WI38 (cell line): ENCODE measurements around the gene ANAPC2.

Experiments
- H3K4me3 ChIP-seq: 2 replicates; pipeline ENCODE4 v1.5.1; 2011; ENCODE audit warnings: low read depth, mild to moderate bottlenecking, control low read depth, low read length
- TF ChIP-seq, protein P1 (sequence below): IDR thresholded peaks from 2 replicates; pipeline ENCODE4 v1.5.1; 2012; ENCODE audit warnings: low read depth, mild to moderate bottlenecking, control low read depth, low read length

The ANAPC2 gene

DNA sequence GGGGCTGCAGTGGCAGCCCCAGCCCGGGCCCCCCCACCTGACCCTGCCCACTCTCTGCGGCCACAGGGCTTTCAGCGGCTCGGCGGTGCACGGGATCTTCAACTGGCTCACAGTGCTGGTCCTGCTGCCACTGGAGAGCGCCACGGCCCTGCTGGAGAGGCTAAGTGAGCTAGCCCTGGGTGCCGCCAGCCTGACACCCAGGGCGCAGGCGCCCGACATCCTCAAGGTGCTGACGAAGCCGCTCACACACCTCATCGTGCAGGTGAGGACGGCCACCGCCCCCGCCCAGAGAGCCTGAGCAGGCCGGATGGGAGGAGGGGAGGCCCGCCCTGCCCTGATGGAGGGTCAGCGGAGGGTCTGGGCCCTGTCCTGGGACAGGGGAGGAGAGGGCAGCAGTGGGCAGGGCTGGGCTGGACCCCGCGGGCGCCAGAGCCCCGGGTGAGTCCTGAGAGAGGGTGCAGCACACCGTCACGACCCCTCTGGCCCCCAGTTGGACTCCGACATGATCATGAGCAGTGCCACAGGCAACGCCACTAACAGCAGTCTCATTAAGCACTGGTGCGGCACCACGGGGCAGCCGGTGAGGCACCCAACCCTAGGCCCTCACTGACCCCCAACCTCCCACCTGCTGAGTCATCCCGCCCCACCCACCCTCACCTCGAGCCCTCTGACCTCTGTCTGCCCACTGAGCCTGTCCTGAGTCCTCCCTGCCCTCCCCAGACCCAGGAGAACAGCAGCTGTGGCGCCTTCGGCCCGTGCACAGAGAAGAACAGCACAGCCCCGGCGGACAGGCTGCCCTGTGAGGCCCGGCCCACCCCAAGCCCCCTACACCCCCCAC lies 45.0 kb upstream of the ANAPC2 start:
- TF ChIP-seq, protein P1, sequence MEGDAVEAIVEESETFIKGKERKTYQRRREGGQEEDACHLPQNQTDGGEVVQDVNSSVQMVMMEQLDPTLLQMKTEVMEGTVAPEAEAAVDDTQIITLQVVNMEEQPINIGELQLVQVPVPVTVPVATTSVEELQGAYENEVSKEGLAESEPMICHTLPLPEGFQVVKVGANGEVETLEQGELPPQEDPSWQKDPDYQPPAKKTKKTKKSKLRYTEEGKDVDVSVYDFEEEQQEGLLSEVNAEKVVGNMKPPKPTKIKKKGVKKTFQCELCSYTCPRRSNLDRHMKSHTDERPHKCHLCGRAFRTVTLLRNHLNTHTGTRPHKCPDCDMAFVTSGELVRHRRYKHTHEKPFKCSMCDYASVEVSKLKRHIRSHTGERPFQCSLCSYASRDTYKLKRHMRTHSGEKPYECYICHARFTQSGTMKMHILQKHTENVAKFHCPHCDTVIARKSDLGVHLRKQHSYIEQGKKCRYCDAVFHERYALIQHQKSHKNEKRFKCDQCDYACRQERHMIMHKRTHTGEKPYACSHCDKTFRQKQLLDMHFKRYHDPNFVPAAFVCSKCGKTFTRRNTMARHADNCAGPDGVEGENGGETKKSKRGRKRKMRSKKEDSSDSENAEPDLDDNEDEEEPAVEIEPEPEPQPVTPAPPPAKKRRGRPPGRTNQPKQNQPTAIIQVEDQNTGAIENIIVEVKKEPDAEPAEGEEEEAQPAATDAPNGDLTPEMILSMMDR, result no peak
- no peak overlapping the region for H3K4me3 ChIP-seq

DNA sequence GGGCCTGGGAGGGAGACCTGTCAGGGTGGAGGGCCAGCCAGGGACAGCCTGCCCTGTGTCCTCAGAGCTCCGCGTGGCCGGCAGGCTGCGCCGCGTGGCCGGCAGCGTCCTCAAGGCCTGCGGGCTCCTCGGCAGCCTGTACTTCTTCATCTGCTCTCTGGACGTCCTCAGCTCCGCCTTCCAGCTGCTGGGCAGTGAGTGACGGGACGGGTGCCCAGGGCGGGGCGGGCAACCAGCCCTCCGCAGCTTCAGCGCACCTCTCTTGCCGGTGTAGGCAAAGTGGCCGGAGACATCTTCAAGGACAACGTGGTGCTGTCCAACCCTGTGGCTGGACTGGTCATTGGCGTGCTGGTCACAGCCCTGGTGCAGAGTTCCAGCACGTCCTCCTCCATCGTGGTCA lies 44.1 kb upstream of the ANAPC2 start:
- TF ChIP-seq, protein P1, result no peak
- H3K4me3 ChIP-seq, result no peak overlapping the region

DNA sequence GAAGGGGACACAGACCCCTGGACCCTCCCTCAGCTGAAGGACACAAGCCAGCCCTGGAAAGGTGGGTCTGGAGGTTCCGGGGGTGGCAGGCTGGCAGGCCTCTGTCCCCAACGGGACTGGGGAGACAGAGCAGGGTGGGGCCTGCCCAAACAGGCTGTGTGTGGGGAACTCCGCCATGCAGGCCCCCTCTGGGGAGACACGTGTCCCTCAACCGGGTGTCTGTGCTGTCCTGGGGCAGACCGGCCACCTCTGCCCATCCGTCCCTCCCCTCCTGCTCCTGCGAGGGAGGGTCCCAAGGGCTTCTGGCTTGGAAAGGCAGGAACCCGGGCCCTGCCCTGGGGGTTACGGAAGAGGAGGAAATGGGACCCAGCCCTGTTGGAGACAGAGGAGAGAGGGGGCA lies 43.7 kb upstream of the ANAPC2 start:
- no peak overlapping the region for H3K4me3 ChIP-seq
- TF ChIP-seq, protein P1, result no peak

DNA sequence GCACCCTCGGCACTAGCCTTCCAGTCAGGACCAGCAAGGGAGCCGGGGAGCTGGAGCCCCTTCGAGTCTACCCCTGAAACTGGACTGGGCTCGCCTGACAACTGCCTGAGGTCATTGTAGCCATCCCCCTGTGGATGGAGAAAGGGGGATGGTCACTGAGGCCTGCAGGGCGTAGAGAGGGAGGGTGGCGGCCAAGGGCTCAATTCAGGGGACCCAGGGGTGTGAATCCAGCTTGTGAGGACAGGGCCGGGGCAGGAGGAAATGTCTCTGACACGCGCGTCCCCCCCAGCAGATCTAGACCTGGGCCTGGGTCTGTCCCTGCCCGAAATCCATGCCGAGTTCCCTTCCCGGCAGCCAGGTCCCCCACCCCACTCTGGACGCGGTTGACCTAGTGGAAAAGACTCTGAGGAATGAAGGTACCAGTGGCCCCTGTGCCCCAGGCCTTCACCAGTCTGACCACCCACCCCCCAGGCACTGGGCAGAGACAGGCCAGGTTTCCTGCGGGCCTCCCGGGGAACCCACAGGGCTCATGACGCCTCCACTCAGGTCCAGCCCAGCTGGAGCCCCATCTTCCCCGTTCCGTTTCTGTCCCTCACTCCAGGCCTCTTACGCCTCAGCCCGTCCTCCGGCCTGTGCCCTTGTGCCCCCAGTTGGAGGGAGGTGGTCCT lies 43.1 kb upstream of the ANAPC2 start:
- TF ChIP-seq, protein P1, result no peak

DNA sequence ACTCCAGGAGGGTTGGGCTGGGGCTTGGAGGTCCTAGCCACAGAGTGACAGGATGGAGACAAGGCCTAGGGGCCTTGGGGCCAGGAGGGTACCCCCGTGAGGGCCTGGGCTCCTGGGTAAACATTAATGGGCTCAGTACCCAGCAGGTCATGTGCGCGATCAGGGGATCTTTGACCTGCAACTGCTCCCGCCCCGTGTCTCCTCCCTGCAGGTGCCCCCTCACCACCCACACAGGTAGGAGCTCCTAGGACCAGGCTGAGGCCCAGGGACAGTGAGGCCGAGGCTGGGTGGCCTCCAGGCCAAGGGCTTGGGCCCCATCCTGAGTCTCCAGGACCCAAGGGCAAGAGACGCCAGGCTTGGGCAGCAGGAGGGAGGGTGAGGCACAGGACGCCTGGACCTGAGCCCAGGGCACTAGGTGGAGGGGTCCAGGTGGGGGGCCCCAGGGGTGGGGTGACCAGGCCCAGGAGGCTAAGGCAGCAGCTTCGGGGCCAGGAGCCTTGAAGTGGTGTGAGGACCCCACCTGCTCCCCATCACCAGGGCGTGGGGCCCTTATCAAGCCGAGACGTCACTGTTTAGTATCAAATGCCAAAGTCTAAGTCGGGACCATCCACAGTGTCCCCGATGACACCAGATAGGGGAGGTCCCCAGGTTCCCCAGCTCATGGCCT lies 42.5 kb upstream of the ANAPC2 start, which contains the start of gene SLC34A3:
Gene SLC34A3, plus strand, starts transcription at position 197 of the 667 bp plus-strand sequence. CDS start 802 bp downstream, outside the sequence.
- TF ChIP-seq, protein P1, result no peak
- no peak within 1 kb of the TSS for H3K4me3 ChIP-seq

More for the DNA sequence above, 43.1 kb upstream of the ANAPC2 start:
- H3K4me3 ChIP-seq, result no peak overlapping the region

DNA sequence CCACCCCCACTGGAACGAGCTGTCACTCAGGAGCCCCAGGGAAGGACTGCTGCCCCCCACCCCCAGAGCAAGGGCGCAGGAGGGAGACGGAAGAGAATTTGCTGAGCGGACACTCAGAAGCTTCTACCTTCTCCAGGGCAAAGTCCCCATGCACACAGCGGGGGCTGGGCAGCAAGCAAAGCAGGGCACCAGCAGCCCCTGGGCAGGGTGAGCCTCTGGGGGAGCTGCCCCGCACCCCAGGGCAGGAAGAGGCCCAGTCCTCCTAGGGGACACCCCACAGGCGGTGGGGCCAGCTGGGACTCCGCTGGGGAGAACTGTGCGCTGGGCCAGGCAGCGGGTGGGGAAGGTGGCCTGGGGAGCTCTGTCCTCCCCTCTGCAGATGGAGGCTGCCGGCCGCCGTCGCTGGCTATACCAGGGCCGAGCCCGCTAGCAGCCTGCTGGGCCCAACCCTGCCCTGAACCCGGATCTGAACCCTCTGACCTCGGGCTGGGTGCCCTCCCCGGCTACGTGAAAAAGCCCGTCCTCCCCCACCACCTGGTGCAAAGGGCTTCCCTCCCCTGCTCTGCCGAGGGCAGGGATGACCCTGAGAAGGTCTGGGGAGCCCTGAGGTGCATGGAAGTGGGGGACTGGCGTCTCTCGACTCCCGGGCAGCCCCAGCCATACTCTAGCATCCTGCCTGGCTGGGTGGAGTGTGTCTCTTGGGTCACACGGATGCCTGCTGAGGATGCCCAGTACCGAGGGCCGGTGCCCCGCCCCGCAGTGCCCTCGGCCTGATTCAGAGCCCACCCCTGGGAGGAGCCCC lies 41.7 kb upstream of the ANAPC2 start:
- no peak overlapping the region for H3K4me3 ChIP-seq
- TF ChIP-seq, protein P1, result no peak
